GM12875 (cell line): ENCODE data around the gene CECR2.

Experiments
- H3K4me3 ChIP-seq: one replicate; pipeline ENCODE4 v1.5.1; 2011; ENCODE audit warnings: low read depth, low read length, control low read depth
- CTCF ChIP-seq: IDR thresholded peaks from 2 replicates; pipeline ENCODE4 v1.5.1; 2011; ENCODE audit warnings: low read depth, mild to moderate bottlenecking, control low read depth, inconsistent platforms, low read length, moderate library complexity, borderline replicate concordance; ENCODE audit not compliant: insufficient read depth

The CECR2 gene

GRCh38 chr22:17492247-17492646 is 123.0 kb downstream of the CECR2 start:
- TF ChIP-seq CTCF: no peak

GRCh38 chr22:17493419-17493981 is 124.2 kb downstream of the CECR2 start:
- no peak overlapping the region for H3K4me3 ChIP-seq
- no peak for TF ChIP-seq CTCF

More at GRCh38 chr22:17492247-17492646, 123.0 kb downstream of the CECR2 start:
- no peak overlapping the region for H3K4me3 ChIP-seq

- H3K4me3 ChIP-seq: no peak overlapping the region
- no peak for TF ChIP-seq CTCF
Observed at GRCh38 chr22:17496841-17497240, 127.6 kb downstream of the CECR2 start.

- peak; percentile 45; the same call in 1 of the 2 replicates for TF ChIP-seq CTCF
- H3K4me3 ChIP-seq: no peak overlapping the region
Observed at GRCh38 chr22:17501679-17502285, 132.5 kb downstream of the CECR2 start.

GRCh38 chr22:17508110-17508509 is 138.8 kb downstream of the CECR2 start:
- no peak for TF ChIP-seq CTCF

GRCh38 chr22:17512960-17513359 is 143.7 kb downstream of the CECR2 start:
- TF ChIP-seq CTCF: no peak
- no peak overlapping the region for H3K4me3 ChIP-seq

More at GRCh38 chr22:17508110-17508509, 138.8 kb downstream of the CECR2 start:
- no peak overlapping the region for H3K4me3 ChIP-seq

- no peak overlapping the region for H3K4me3 ChIP-seq
- TF ChIP-seq CTCF: no peak
Observed at GRCh38 chr22:17513612-17514011, 144.4 kb downstream of the CECR2 start.
